ENCODE data around the gene DTD2.

DTD2 gene

GRCh38 chr14:31486764-31487163 is 29.5 kb upstream of the DTD2 start:
- DNase-seq (ENCODE audit: low read depth), result no peak
- no peak overlapping the region for H3K4me3 ChIP-seq (ENCODE audit: low read length)
- no peak for TF ChIP-seq CTCF (conservative IDR thresholded peaks at IDR 0.05; ENCODE audit: low read length)

- no peak for TF ChIP-seq CTCF (conservative IDR thresholded peaks at IDR 0.05; ENCODE audit: low read length)
- no peak for DNase-seq (ENCODE audit: low read depth)
- no peak overlapping the region for H3K4me3 ChIP-seq (ENCODE audit: low read length)
Observed at GRCh38 chr14:31484754-31485153, 27.4 kb upstream of the DTD2 start.

GRCh38 chr14:31480156-31480555 is 22.9 kb upstream of the DTD2 start:
- no peak for TF ChIP-seq CTCF (conservative IDR thresholded peaks at IDR 0.05; ENCODE audit: low read length)
- no peak overlapping the region for H3K4me3 ChIP-seq (ENCODE audit: low read length)
- DNase-seq (ENCODE audit: low read depth), result no peak

- no peak for DNase-seq (ENCODE audit: low read depth)
Observed at GRCh38 chr14:31479027-31479426, 21.7 kb upstream of the DTD2 start.

GRCh38 chr14:31477248-31477647 is 19.9 kb upstream of the DTD2 start:
- no peak for DNase-seq (ENCODE audit: low read depth)
- no peak for TF ChIP-seq CTCF (conservative IDR thresholded peaks at IDR 0.05; ENCODE audit: low read length)
- H3K4me3 ChIP-seq (ENCODE audit: low read length), result no peak overlapping the region

More at GRCh38 chr14:31479027-31479426, 21.7 kb upstream of the DTD2 start:
- H3K4me3 ChIP-seq (ENCODE audit: low read length), result no peak overlapping the region
- TF ChIP-seq CTCF (conservative IDR thresholded peaks at IDR 0.05; ENCODE audit: low read length), result no peak

- H3K4me3 ChIP-seq (ENCODE audit: low read length), result no peak overlapping the region
- peak; percentile 18 for DNase-seq (ENCODE audit: low read depth)
- TF ChIP-seq CTCF (conservative IDR thresholded peaks at IDR 0.05; ENCODE audit: low read length), result no peak
Observed at GRCh38 chr14:31476131-31476866, 19.0 kb upstream of the DTD2 start.

- no peak for DNase-seq (ENCODE audit: low read depth)
- no peak for TF ChIP-seq CTCF (conservative IDR thresholded peaks at IDR 0.05; ENCODE audit: low read length)
- no peak overlapping the region for H3K4me3 ChIP-seq (ENCODE audit: low read length)
Observed at GRCh38 chr14:31466554-31466953, 9.2 kb upstream of the DTD2 start.
